Pericardium fibroblast (primary cell): ENCODE results near the gene NIPAL3. TPM values are rescaled to one million over a fixed set of nuclear protein-coding genes. Genes with fewer than 3 reads are reported as not detected.

ENCODE experiments used
- total RNA-seq: library from RNA; depleted of rRNA; stranded (reverse); fragments of >200 nt; gene quantifications from 2 replicates; pipeline ENCODE4 v1.2.3, GENCODE V29; 2015

The NIPAL3 gene
- total RNA-seq, result 15.8 and 21.2 TPM in 2 replicates

GRCh38 chr1:24415334-24415909 lies at the start of gene NIPAL3:
Gene NIPAL3, plus strand, starts transcription at chr1:24415802. Its CDS starts 3,746 bp downstream, at chr1:24419548.

GRCh38 chr1:24413350-24414163 lies 2.0 kb upstream of the NIPAL3 start, which contains the start of gene STPG1:
Gene STPG1, minus strand, starts transcription at chr1:24413782. Its CDS starts 12,394 bp downstream, at chr1:24401388.

GRCh38 chr1:24502709-24503058 lies 87.1 kb downstream of the NIPAL3 start, which contains the start of gene RCAN3:
Gene RCAN3, plus strand, starts transcription at chr1:24502836. Its CDS starts 11,537 bp downstream, at chr1:24514373.

Other genes starting within 250 kb of the NIPAL3 start
- not detected in 2 replicates for gene IFNLR1, start 228.5 kb upstream of the NIPAL3 start, total RNA-seq
- not detected in 2 replicates for gene GRHL3, start 96.4 kb upstream of the NIPAL3 start, total RNA-seq
- gene STPG1, start 2.0 kb upstream of the NIPAL3 start, total RNA-seq, result 2.1 and 3.2 TPM in 2 replicates
- 1.5 and 1.9 TPM in 2 replicates for gene RCAN3, start 87.0 kb downstream of the NIPAL3 start, total RNA-seq
- gene NCMAP, start 140.3 kb downstream of the NIPAL3 start, total RNA-seq, result not detected in 2 replicates
- gene SRRM1, start 227.5 kb downstream of the NIPAL3 start, total RNA-seq, result 24.2 and 25.1 TPM in 2 replicates